Nephron progenitor cell (in vitro differentiated cells): ENCODE measurements around the gene ITGB8.

ENCODE experiments used
- DNase-seq: peaks from one replicate; pipeline ENCODE4 v3.0.0; 2021
- H3K27ac Mint-ChIP-seq: 2 replicates; pipeline ENCODE4 v1.8.0; 2021; ENCODE audit warnings: mild to moderate bottlenecking, moderate library complexity, mixed read lengths
- H3K27me3 Mint-ChIP-seq: 2 replicates; pipeline ENCODE4 v1.8.0; 2021; ENCODE audit warnings: mild to moderate bottlenecking, low read depth, mixed read lengths; ENCODE audit not compliant: poor library complexity
- H3K36me3 Mint-ChIP-seq: 2 replicates; pipeline ENCODE4 v1.8.0; 2021; ENCODE audit warnings: low read depth, mixed read lengths
- H3K4me1 Mint-ChIP-seq: 2 replicates; pipeline ENCODE4 v1.8.0; 2021; ENCODE audit warnings: mixed read lengths
- H3K4me3 Mint-ChIP-seq: 2 replicates; pipeline ENCODE4 v1.8.0; 2021; ENCODE audit warnings: mild to moderate bottlenecking, moderate library complexity, mixed read lengths
- H3K9me3 Mint-ChIP-seq: 2 replicates; pipeline ENCODE4 v1.8.0; 2021; ENCODE audit warnings: mild to moderate bottlenecking, moderate library complexity, mixed read lengths
- CTCF ChIP-seq: fragments of 200-600 bp; sonication (generic); IDR thresholded peaks from 2 replicates; pipeline ENCODE4 v1.5.0; 2021; ENCODE audit warnings: antibody characterized with exemption

Gene ITGB8

GRCh38 chr7:20317413-20317812, 13.3 kb upstream of the ITGB8 start:
- no peak overlapping the region for H3K27ac Mint-ChIP-seq
- H3K36me3 Mint-ChIP-seq, result no peaks in the 10 kb centered on the region
- no peaks in the 10 kb centered on the region for H3K9me3 Mint-ChIP-seq
- no peak overlapping the region for H3K4me3 Mint-ChIP-seq
- no peak for TF ChIP-seq CTCF
- peaks cover 8% of the 10 kb centered on the region for H3K4me1 Mint-ChIP-seq
- peaks cover 10% of the 10 kb centered on the region for H3K27me3 Mint-ChIP-seq
- no peak for DNase-seq

GRCh38 chr7:20318933-20319332, 11.8 kb upstream of the ITGB8 start:
- Mint-ChIP-seq H3K9me3 (no peaks in the 10 kb centered on the region), H3K27ac (no peak overlapping the region), H3K4me1 (peaks cover 8% of the 10 kb centered on the region), H3K36me3 (no peaks in the 10 kb centered on the region), H3K4me3 (no peak overlapping the region), H3K27me3 (peaks cover 10% of the 10 kb centered on the region)
- no peak for DNase-seq
- no peak for TF ChIP-seq CTCF

- no peak overlapping the region for H3K27ac Mint-ChIP-seq
- TF ChIP-seq CTCF, result no peak
- no peak overlapping the region for H3K4me3 Mint-ChIP-seq
- no peak for DNase-seq
- peaks cover 10% of the 10 kb centered on the region for H3K27me3 Mint-ChIP-seq
- H3K9me3 Mint-ChIP-seq, result no peaks in the 10 kb centered on the region
- H3K4me1 Mint-ChIP-seq, result no peaks in the 10 kb centered on the region
- H3K36me3 Mint-ChIP-seq, result no peaks in the 10 kb centered on the region
Measured at GRCh38 chr7:20320322-20320721, 10.4 kb upstream of the ITGB8 start.

GRCh38 chr7:20320786-20321185, 9.9 kb upstream of the ITGB8 start:
- no peaks in the 10 kb centered on the region for H3K36me3 Mint-ChIP-seq
- no peaks in the 10 kb centered on the region for H3K4me1 Mint-ChIP-seq
- no peaks in the 10 kb centered on the region for H3K9me3 Mint-ChIP-seq
- TF ChIP-seq CTCF, result no peak
- H3K27ac Mint-ChIP-seq, result no peak overlapping the region
- no peak overlapping the region for H3K4me3 Mint-ChIP-seq
- peaks cover 10% of the 10 kb centered on the region for H3K27me3 Mint-ChIP-seq
- DNase-seq, result no peak

- Mint-ChIP-seq H3K9me3 (no peaks in the 10 kb centered on the region), H3K36me3 (no peaks in the 10 kb centered on the region), H3K27ac (no peak overlapping the region), H3K27me3 (peaks cover 10% of the 10 kb centered on the region), H3K4me3 (no peak overlapping the region), H3K4me1 (no peaks in the 10 kb centered on the region)
- no peak for TF ChIP-seq CTCF
- no peak for DNase-seq
Measured at GRCh38 chr7:20323595-20323994, 7.1 kb upstream of the ITGB8 start.

- no peak for TF ChIP-seq CTCF
- no peak overlapping the region for H3K27ac Mint-ChIP-seq
- DNase-seq, result no peak
- H3K4me3 Mint-ChIP-seq, result no peak overlapping the region
- H3K4me1 Mint-ChIP-seq, result peaks cover 9% of the 10 kb centered on the region
- no peaks in the 10 kb centered on the region for H3K27me3 Mint-ChIP-seq
- H3K9me3 Mint-ChIP-seq, result no peaks in the 10 kb centered on the region
- H3K36me3 Mint-ChIP-seq, result no peaks in the 10 kb centered on the region
Measured at GRCh38 chr7:20326342-20326741, 4.4 kb upstream of the ITGB8 start.
